Activated CD4-positive, alpha-beta memory T cell treated with anti-CD3 and anti-CD28 coated beads for 36 hours (primary cell): ENCODE results near the gene NTNG1. TPM values are rescaled to one million over a fixed set of nuclear protein-coding genes. Genes with fewer than 3 reads are reported as not detected.
A peak's percentile ranks its signal among the peaks of the same experiment; 100 is the strongest.

Source experiments
- CTCF ChIA-PET: fragments of 350-600 bp; sonication (Branson Sonifier 250); formaldehyde crosslinking; loops from one replicate; lab custom pipeline; 2021; ENCODE audit warnings: antibody characterized with exemption, inconsistent platforms; lab: Charles Lee
- POLR2A ChIA-PET: fragments of 350-600 bp; sonication (Branson Sonifier 250); formaldehyde crosslinking; loops from one replicate; lab custom pipeline; 2021; ENCODE audit warnings: antibody characterized with exemption; lab: Charles Lee
- DNase-seq: peaks from one replicate; pipeline ENCODE4 v3.0.0-alpha.2; 2020
- H3K27ac Mint-ChIP-seq: one replicate; pipeline ENCODE4 v1.8.0; 2021; ENCODE audit warnings: mixed read lengths
- H3K27me3 Mint-ChIP-seq: one replicate; pipeline ENCODE4 v1.8.0; 2021; ENCODE audit warnings: mixed read lengths
- H3K36me3 Mint-ChIP-seq: one replicate; pipeline ENCODE4 v1.8.0; 2021; ENCODE audit warnings: mixed read lengths
- H3K4me1 Mint-ChIP-seq: one replicate; pipeline ENCODE4 v1.8.0; 2021; ENCODE audit warnings: low read depth, mixed read lengths
- H3K4me3 Mint-ChIP-seq: one replicate; pipeline ENCODE4 v1.8.0; 2021; ENCODE audit warnings: mild to moderate bottlenecking, mixed read lengths
- H3K9me3 Mint-ChIP-seq: one replicate; pipeline ENCODE4 v1.8.0; 2021; ENCODE audit warnings: mixed read lengths
- intact Hi-C: fragments of 100-400 bp; cut with micrococcal nuclease; formaldehyde crosslinking; loops from one replicate; pipeline ENCODE4 v1.15.1; 2023
- total RNA-seq, 2 experiments: library from RNA; stranded (reverse); gene quantifications; one replicate each; pipeline ENCODE4 v1.2.3, GENCODE V29; 2021

The NTNG1 gene
- total RNA-seq, 2 experiments from 2014 or later, result not detected

GRCh38 chr1:107407011-107407410 is 266.2 kb downstream of the NTNG1 start:
- no peaks in the 10 kb centered on the region for H3K4me1 Mint-ChIP-seq
- no peak overlapping the region for H3K4me3 Mint-ChIP-seq
- no peak overlapping the region for H3K27ac Mint-ChIP-seq
- no peak for DNase-seq
- ChIA-PET POLR2A (no interaction called here), CTCF (no interaction called here)
- no peaks in the 10 kb centered on the region for H3K9me3 Mint-ChIP-seq
- H3K27me3 Mint-ChIP-seq, result no peaks in the 10 kb centered on the region
- intact Hi-C loops, result no loop called here
- H3K36me3 Mint-ChIP-seq, result no peaks in the 10 kb centered on the region

GRCh38 chr1:107413546-107413945 is 272.7 kb downstream of the NTNG1 start:
- DNase-seq, result no peak
- H3K9me3 Mint-ChIP-seq, result no peaks in the 10 kb centered on the region
- ChIA-PET POLR2A (no interaction called here), CTCF (no interaction called here)
- H3K27ac Mint-ChIP-seq, result no peak overlapping the region
- no peaks in the 10 kb centered on the region for H3K4me1 Mint-ChIP-seq
- H3K36me3 Mint-ChIP-seq, result no peaks in the 10 kb centered on the region
- no peaks in the 10 kb centered on the region for H3K27me3 Mint-ChIP-seq
- intact Hi-C loops, result no loop called here
- no peak overlapping the region for H3K4me3 Mint-ChIP-seq

GRCh38 chr1:107413951-107414350 is 273.1 kb downstream of the NTNG1 start:
- no peaks in the 10 kb centered on the region for H3K4me1 Mint-ChIP-seq
- CTCF ChIA-PET, result no interaction called here
- H3K27me3 Mint-ChIP-seq, result no peaks in the 10 kb centered on the region
- POLR2A ChIA-PET, result no interaction called here
- no peak overlapping the region for H3K4me3 Mint-ChIP-seq
- no peaks in the 10 kb centered on the region for H3K9me3 Mint-ChIP-seq
- no peak overlapping the region for H3K27ac Mint-ChIP-seq
- no peaks in the 10 kb centered on the region for H3K36me3 Mint-ChIP-seq
- intact Hi-C loops, result no loop called here
- no peak for DNase-seq

- CTCF ChIA-PET, result no interaction called here
- Mint-ChIP-seq H3K9me3 (no peaks in the 10 kb centered on the region), H3K4me1 (no peaks in the 10 kb centered on the region), H3K36me3 (no peaks in the 10 kb centered on the region), H3K27ac (no peak overlapping the region), H3K27me3 (no peaks in the 10 kb centered on the region), H3K4me3 (no peak overlapping the region)
- intact Hi-C loops, result no loop called here
- no peak for DNase-seq
- POLR2A ChIA-PET, result no interaction called here
These were observed 273.7 kb downstream of the NTNG1 start for GRCh38 chr1:107414550-107414949.

GRCh38 chr1:107415241-107415640 is 274.4 kb downstream of the NTNG1 start:
- Mint-ChIP-seq H3K27me3 (no peaks in the 10 kb centered on the region), H3K36me3 (no peaks in the 10 kb centered on the region), H3K27ac (no peak overlapping the region), H3K4me3 (no peak overlapping the region), H3K9me3 (no peaks in the 10 kb centered on the region), H3K4me1 (no peaks in the 10 kb centered on the region)
- ChIA-PET CTCF (no interaction called here), POLR2A (no interaction called here)
- DNase-seq, result no peak
- intact Hi-C loops, result no loop called here

- POLR2A ChIA-PET, result no interaction called here
- no peak overlapping the region for H3K4me3 Mint-ChIP-seq
- no peak overlapping the region for H3K27ac Mint-ChIP-seq
- no peaks in the 10 kb centered on the region for H3K36me3 Mint-ChIP-seq
- DNase-seq, result no peak
- H3K27me3 Mint-ChIP-seq, result no peaks in the 10 kb centered on the region
- no peaks in the 10 kb centered on the region for H3K9me3 Mint-ChIP-seq
- intact Hi-C loops, result no loop called here
- CTCF ChIA-PET, result no interaction called here
- H3K4me1 Mint-ChIP-seq, result no peaks in the 10 kb centered on the region
These were observed 278.2 kb downstream of the NTNG1 start for GRCh38 chr1:107419003-107419402.

GRCh38 chr1:107422901-107423300 is 282.1 kb downstream of the NTNG1 start:
- peaks cover under 1% of the 10 kb centered on the region for H3K27me3 Mint-ChIP-seq
- no peak overlapping the region for H3K27ac Mint-ChIP-seq
- H3K4me3 Mint-ChIP-seq, result no peak overlapping the region
- no peaks in the 10 kb centered on the region for H3K9me3 Mint-ChIP-seq
- CTCF ChIA-PET, result no interaction called here
- no peaks in the 10 kb centered on the region for H3K4me1 Mint-ChIP-seq
- POLR2A ChIA-PET, result no interaction called here
- no peaks in the 10 kb centered on the region for H3K36me3 Mint-ChIP-seq
- no peak for DNase-seq
- intact Hi-C loops, result no loop called here

GRCh38 chr1:107430540-107431228 is 289.8 kb downstream of the NTNG1 start:
- Mint-ChIP-seq H3K4me1 (no peaks in the 10 kb centered on the region), H3K27ac (no peak overlapping the region), H3K9me3 (no peaks in the 10 kb centered on the region), H3K27me3 (peaks cover 9% of the 10 kb centered on the region), H3K36me3 (no peaks in the 10 kb centered on the region), H3K4me3 (no peak overlapping the region)
- ChIA-PET CTCF (interaction anchor here (0.7 to 1.9 kb wide), 10 partner anchors 8 to 694 kb away, joined by 3 to 6 read pairs (median 4); no protein-coding TSS in a partner anchor), POLR2A (no interaction called here)
- DNase-seq, result peak; percentile 13
- intact Hi-C loops, result loop anchor here (1.0 kb wide), 2 partner anchors 99 to 320 kb away; no protein-coding TSS in a partner anchor

GRCh38 chr1:107432108-107432507 is 291.3 kb downstream of the NTNG1 start:
- ChIA-PET POLR2A (no interaction called here), CTCF (interaction anchor here (1.5 to 1.8 kb wide), 2 partner anchors 12 to 97 kb away, joined by 4 to 6 read pairs; no protein-coding TSS in a partner anchor)
- DNase-seq, result no peak
- intact Hi-C loops, result no loop called here
- Mint-ChIP-seq H3K27me3 (peaks cover 9% of the 10 kb centered on the region), H3K36me3 (no peaks in the 10 kb centered on the region), H3K9me3 (no peaks in the 10 kb centered on the region), H3K27ac (no peak overlapping the region), H3K4me1 (no peaks in the 10 kb centered on the region), H3K4me3 (no peak overlapping the region)

GRCh38 chr1:107433068-107433467 is 292.2 kb downstream of the NTNG1 start:
- no peaks in the 10 kb centered on the region for H3K36me3 Mint-ChIP-seq
- peaks cover 7% of the 10 kb centered on the region for H3K27me3 Mint-ChIP-seq
- no peak overlapping the region for H3K27ac Mint-ChIP-seq
- POLR2A ChIA-PET, result no interaction called here
- intact Hi-C loops, result no loop called here
- H3K9me3 Mint-ChIP-seq, result no peaks in the 10 kb centered on the region
- CTCF ChIA-PET, result interaction anchor here (1.8 kb wide), 1 partner anchor 96 kb away, joined by 6 read pairs; no protein-coding TSS in a partner anchor
- H3K4me1 Mint-ChIP-seq, result no peaks in the 10 kb centered on the region
- no peak for DNase-seq
- no peak overlapping the region for H3K4me3 Mint-ChIP-seq

GRCh38 chr1:107433635-107434360 is 293.0 kb downstream of the NTNG1 start:
- intact Hi-C loops, result no loop called here
- DNase-seq, result no peak
- Mint-ChIP-seq H3K4me1 (no peaks in the 10 kb centered on the region), H3K9me3 (no peaks in the 10 kb centered on the region), H3K27ac (no peak overlapping the region), H3K36me3 (no peaks in the 10 kb centered on the region), H3K4me3 (no peak overlapping the region), H3K27me3 (peaks cover 5% of the 10 kb centered on the region)
- CTCF ChIA-PET, result no interaction called here
- POLR2A ChIA-PET, result no interaction called here

- Mint-ChIP-seq H3K27me3 (peaks cover 5% of the 10 kb centered on the region), H3K4me3 (no peak overlapping the region), H3K9me3 (no peaks in the 10 kb centered on the region), H3K36me3 (no peaks in the 10 kb centered on the region), H3K4me1 (no peaks in the 10 kb centered on the region), H3K27ac (no peak overlapping the region)
- CTCF ChIA-PET, result no interaction called here
- POLR2A ChIA-PET, result no interaction called here
- DNase-seq, result no peak
- intact Hi-C loops, result no loop called here
These were observed 293.5 kb downstream of the NTNG1 start for GRCh38 chr1:107434361-107434693.
